ENCODE data around the gene MAB21L2. TPM values are rescaled to one million over a fixed set of nuclear protein-coding genes. Genes with fewer than 3 reads are reported as not detected.

Gene MAB21L2
- total RNA-seq (2013; cell fraction: nucleolus; rRNA removed): not detected in 2 replicates
- total RNA-seq (2014; rRNA removed) (not detected in 2 replicates), total RNA-seq (2014; rRNA removed; fragmentation: Illumina TruSeq; extraction: Trizol) (not detected in 2 replicates), total RNA-seq (2021) (not detected in 2 replicates), polyA plus RNA-seq (2011; rRNA removed) (not detected in 2 replicates), polyA plus RNA-seq (2014; fragmentation: Illumina TruSeq; extraction: Trizol) (not detected in 2 replicates), polyA plus RNA-seq (2014; fragmentation: Nextera tagmentation; extraction: Ambion mirVana) (not detected), polyA plus RNA-seq (2014; rRNA removed) (not detected in 2 replicates), polyA plus RNA-seq (2016; fragmentation: Nextera tagmentation; extraction: Ambion mirVana) (under 1 TPM; 0.11 to 0.25 TPM), polyA minus RNA-seq (2011; rRNA and poly(A)+ RNA removed) (not detected in 2 replicates), Bru-seq, nascent RNA (not detected), BruChase-seq, experiment 1, labeled RNA remaining after a 6-hour chase (not detected), BruChase-seq, experiment 2, labeled RNA remaining after a 2-hour chase (not detected)
- not detected for polyA plus RNA-seq (2011; ENCODE audit: low read depth)
- polyA plus RNA-seq (2011; cell fraction: cytosol; rRNA removed): not detected in 2 replicates
- not detected in 2 replicates for polyA plus RNA-seq (2011; cell fraction: nucleus; rRNA removed)
- 0.06 TPM in 1 of 2 replicates, not detected in the other for polyA plus RNA-seq (2012)
- polyA minus RNA-seq (2011; cell fraction: cytosol; rRNA and poly(A)+ RNA removed): not detected in 2 replicates
- not detected in 2 replicates for polyA minus RNA-seq (2011; cell fraction: nucleus; rRNA and poly(A)+ RNA removed)
- long read RNA-seq, experiment 1: 0 reads
- long read RNA-seq, experiment 2: 0 reads

DNA sequence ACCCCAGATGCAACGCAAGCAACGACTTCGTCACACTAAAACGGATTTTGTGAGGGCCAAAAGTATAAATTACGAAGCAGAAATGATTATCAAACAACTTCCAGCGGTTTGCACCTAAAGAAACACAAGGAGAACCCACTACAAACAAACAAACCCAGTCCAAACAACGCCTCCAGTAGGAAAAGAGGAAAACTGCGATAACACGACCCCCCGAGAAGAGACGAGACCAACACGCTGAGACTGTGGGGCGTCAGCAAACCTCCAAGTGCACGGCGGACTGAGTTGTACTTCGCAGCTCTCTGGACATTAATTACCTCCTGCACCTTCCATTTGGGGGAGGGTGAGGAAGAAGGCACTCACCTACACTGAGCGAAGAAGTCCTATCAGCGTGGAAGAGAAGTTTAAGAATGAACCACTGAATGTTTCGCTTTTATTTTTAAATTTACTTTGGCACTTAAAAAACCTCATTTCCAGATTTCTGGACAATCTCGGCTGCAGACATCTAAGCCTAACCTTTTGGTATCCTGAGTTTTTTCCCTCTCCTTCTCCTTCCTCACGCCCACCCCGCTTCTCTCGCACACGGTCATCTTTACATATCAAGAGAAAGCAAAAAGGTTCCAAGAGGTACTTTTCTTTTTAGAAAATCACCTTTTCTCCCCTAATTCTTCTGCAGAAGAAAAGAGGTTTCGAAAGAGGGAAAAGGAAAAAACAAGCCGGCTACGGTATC is at the start of gene MAB21L2:
MAB21L2 (plus strand) TSS at position 6 of the 727 bp plus-strand sequence. CDS start 879 bp downstream, outside the sequence.
- no peak within 1 kb of the TSS for H3K4me2 ChIP-seq (ENCODE audit: control insufficient read depth, insufficient read depth)
- no peak within 1 kb of the TSS for H3K27ac ChIP-seq (ENCODE audit: control insufficient read depth, insufficient read depth)
- ATAC-seq (no peak), DNase-seq (ENCODE audit: low read depth, low spot score) (no peak), FAIRE-seq (no peak)
- no TSS peak for BruUV-seq (replicated peaks)
- ChIA-PET RAD21 (ENCODE audit: unreplicated experiment) (no interaction called here), SMC1A (ENCODE audit: uncharacterized antibody, unreplicated experiment) (no interaction called here), CTCF (no interaction called here), POLR2A (no interaction called here)
- no peaks in the 10 kb centered on the region for H3K79me2 ChIP-seq (ENCODE audit: control insufficient read depth, insufficient read depth, low read length)
- 98% methylated on average over 27 of the region's 27 CpGs for WGBS (ENCODE audit: insufficient coverage, insufficient replicate concordance, low lambda C conversion rate, missing lambda C conversion rate)
- peaks cover 7 to 20% of the 10 kb centered on the region in 2 experiments; a peak in 3 of 4 replicates for H3K36me3 ChIP-seq (ENCODE audit: control insufficient read depth in 2 of 2, insufficient read depth in 2 of 2, low read length in 1 of 2)
- intact Hi-C loops (cut with micrococcal nuclease; ENCODE audit: unreplicated experiment) (no loop called here), in situ Hi-C loops (cut with MboI) (no loop called here)
- H3K4me3 ChIP-seq: no peak within 1 kb of the TSS
- peaks cover 17% of the 10 kb centered on the region; the same call in 2 of the 3 replicates for H3K9me3 ChIP-seq (replicated peaks; ENCODE audit: control insufficient read depth, insufficient read depth, low read length)
- TF ChIP-seq ETV6 (conservative IDR thresholded peaks at IDR 0.05 in 1 of 2, IDR thresholded peaks at IDR 0.05 in 1 of 2; ENCODE audit: borderline replicate concordance in 1 of 2, low read depth in 1 of 2) (no peak), RFX5 (IDR thresholded peaks at IDR 0.05; ENCODE audit: low read depth, low read length) (no peak), ZZZ3 (IDR thresholded peaks at IDR 0.05; ENCODE audit: control insufficient read depth, insufficient read length, low read depth) (no peak), RAD21 (IDR thresholded peaks at IDR 0.05; ENCODE audit: insufficient read depth, low read depth, low read length) (no peak), DPF2 (IDR thresholded peaks at IDR 0.05) (no peak), STAT3 (IDR thresholded peaks at IDR 0.05; ENCODE audit: low read depth, low read length) (no peak), POLR2A (IDR thresholded peaks at IDR 0.05; ENCODE audit: low read depth, low read length) (no peak), CEBPB (IDR thresholded peaks at IDR 0.05; ENCODE audit: borderline replicate concordance in 1 of 2, low read depth in 2 of 2, low read length in 2 of 2) (no peak), PAX5 (IDR thresholded peaks at IDR 0.05; ENCODE audit: borderline replicate concordance, low read depth, low read length) (no peak)
- TF ChIP-seq, protein P1, sequence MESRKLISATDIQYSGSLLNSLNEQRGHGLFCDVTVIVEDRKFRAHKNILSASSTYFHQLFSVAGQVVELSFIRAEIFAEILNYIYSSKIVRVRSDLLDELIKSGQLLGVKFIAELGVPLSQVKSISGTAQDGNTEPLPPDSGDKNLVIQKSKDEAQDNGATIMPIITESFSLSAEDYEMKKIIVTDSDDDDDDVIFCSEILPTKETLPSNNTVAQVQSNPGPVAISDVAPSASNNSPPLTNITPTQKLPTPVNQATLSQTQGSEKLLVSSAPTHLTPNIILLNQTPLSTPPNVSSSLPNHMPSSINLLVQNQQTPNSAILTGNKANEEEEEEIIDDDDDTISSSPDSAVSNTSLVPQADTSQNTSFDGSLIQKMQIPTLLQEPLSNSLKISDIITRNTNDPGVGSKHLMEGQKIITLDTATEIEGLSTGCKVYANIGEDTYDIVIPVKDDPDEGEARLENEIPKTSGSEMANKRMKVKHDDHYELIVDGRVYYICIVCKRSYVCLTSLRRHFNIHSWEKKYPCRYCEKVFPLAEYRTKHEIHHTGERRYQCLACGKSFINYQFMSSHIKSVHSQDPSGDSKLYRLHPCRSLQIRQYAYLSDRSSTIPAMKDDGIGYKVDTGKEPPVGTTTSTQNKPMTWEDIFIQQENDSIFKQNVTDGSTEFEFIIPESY (IDR thresholded peaks at IDR 0.05): no peak
- TF ChIP-seq, protein P2, sequence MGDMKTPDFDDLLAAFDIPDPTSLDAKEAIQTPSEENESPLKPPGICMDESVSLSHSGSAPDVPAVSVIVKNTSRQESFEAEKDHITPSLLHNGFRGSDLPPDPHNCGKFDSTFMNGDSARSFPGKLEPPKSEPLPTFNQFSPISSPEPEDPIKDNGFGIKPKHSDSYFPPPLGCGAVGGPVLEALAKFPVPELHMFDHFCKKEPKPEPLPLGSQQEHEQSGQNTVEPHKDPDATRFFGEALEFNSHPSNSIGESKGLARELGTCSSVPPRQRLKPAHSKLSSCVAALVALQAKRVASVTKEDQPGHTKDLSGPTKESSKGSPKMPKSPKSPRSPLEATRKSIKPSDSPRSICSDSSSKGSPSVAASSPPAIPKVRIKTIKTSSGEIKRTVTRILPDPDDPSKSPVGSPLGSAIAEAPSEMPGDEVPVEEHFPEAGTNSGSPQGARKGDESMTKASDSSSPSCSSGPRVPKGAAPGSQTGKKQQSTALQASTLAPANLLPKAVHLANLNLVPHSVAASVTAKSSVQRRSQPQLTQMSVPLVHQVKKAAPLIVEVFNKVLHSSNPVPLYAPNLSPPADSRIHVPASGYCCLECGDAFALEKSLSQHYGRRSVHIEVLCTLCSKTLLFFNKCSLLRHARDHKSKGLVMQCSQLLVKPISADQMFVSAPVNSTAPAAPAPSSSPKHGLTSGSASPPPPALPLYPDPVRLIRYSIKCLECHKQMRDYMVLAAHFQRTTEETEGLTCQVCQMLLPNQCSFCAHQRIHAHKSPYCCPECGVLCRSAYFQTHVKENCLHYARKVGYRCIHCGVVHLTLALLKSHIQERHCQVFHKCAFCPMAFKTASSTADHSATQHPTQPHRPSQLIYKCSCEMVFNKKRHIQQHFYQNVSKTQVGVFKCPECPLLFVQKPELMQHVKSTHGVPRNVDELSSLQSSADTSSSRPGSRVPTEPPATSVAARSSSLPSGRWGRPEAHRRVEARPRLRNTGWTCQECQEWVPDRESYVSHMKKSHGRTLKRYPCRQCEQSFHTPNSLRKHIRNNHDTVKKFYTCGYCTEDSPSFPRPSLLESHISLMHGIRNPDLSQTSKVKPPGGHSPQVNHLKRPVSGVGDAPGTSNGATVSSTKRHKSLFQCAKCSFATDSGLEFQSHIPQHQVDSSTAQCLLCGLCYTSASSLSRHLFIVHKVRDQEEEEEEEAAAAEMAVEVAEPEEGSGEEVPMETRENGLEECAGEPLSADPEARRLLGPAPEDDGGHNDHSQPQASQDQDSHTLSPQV (IDR thresholded peaks at IDR 0.05): no peak
- no peak within 1 kb of the TSS for H3K9ac ChIP-seq (ENCODE audit: control insufficient read depth, insufficient read depth, low read length)
- H2AFZ ChIP-seq (ENCODE audit: control insufficient read depth, low read depth, low read length): no peak within 1 kb of the TSS
- H4K20me1 ChIP-seq (ENCODE audit: control insufficient read depth, insufficient read depth): no peaks in the 10 kb centered on the region
- H3K27me3 ChIP-seq (replicated peaks in 1 of 2; ENCODE audit: control insufficient read depth in 2 of 2, insufficient read depth in 2 of 2, low read length in 1 of 2): no peaks in the 10 kb centered on the region
- no peaks in the 10 kb centered on the region for H3K4me1 ChIP-seq (ENCODE audit: control insufficient read depth, insufficient read depth, low read length)

Data from GM12878 (cell line).